Stimulated activated CD8-positive, alpha-beta memory T cell treated with anti-CD3 and anti-CD28 coated beads, Interleukin-12 subunit alpha, Interleukin-12 subunit beta, amount 100 ng/mL, for 24 hours (primary cell): ENCODE data around the gene SPTLC3.
A peak's percentile ranks its signal among the peaks of the same experiment; 100 is the strongest.

Experiments used
- DNase-seq: peaks from one replicate; pipeline ENCODE4 v3.0.0-alpha.2; 2020; ENCODE audit errors: extremely low read depth

SPTLC3 gene

GRCh38 chr20:13098720-13099355, 90.1 kb downstream of the SPTLC3 start:
- no peak for DNase-seq

- DNase-seq, result no peak
Observed at GRCh38 chr20:13099676-13100075, 90.9 kb downstream of the SPTLC3 start.

- no peak for DNase-seq
Observed at GRCh38 chr20:13101276-13101675, 92.5 kb downstream of the SPTLC3 start.

- no peak for DNase-seq
Observed at GRCh38 chr20:13101706-13102105, 92.9 kb downstream of the SPTLC3 start.

GRCh38 chr20:13102237-13102636, 93.5 kb downstream of the SPTLC3 start:
- no peak for DNase-seq

- no peak for DNase-seq
Observed at GRCh38 chr20:13102694-13103093, 93.9 kb downstream of the SPTLC3 start.

GRCh38 chr20:13105039-13105438, 96.3 kb downstream of the SPTLC3 start:
- no peak for DNase-seq

- DNase-seq, result no peak
Observed at GRCh38 chr20:13105864-13106457, 97.2 kb downstream of the SPTLC3 start.

GRCh38 chr20:13109658-13110057, 100.9 kb downstream of the SPTLC3 start:
- no peak for DNase-seq

- DNase-seq, result no peak
Observed at GRCh38 chr20:13110796-13111195, 102.0 kb downstream of the SPTLC3 start.

GRCh38 chr20:13111249-13111911, 102.6 kb downstream of the SPTLC3 start:
- no peak for DNase-seq

GRCh38 chr20:13113731-13114130, 105.0 kb downstream of the SPTLC3 start:
- DNase-seq, result no peak

- DNase-seq, result no peak
Observed at GRCh38 chr20:13117200-13117599, 108.4 kb downstream of the SPTLC3 start.

- no peak for DNase-seq
Observed at GRCh38 chr20:13118676-13119075, 109.9 kb downstream of the SPTLC3 start.

GRCh38 chr20:13119583-13119982, 110.8 kb downstream of the SPTLC3 start:
- DNase-seq, result peak; percentile 8

- no peak for DNase-seq
Observed at GRCh38 chr20:13120471-13120870, 111.7 kb downstream of the SPTLC3 start.

- no peak for DNase-seq
Observed at GRCh38 chr20:13121840-13122515, 113.2 kb downstream of the SPTLC3 start.

GRCh38 chr20:13125486-13125885, 116.7 kb downstream of the SPTLC3 start:
- DNase-seq, result no peak

- no peak for DNase-seq
Observed at GRCh38 chr20:13128173-13128572, 119.4 kb downstream of the SPTLC3 start.

GRCh38 chr20:13130061-13130706, 121.4 kb downstream of the SPTLC3 start:
- DNase-seq, result no peak

GRCh38 chr20:13130707-13131103, 121.9 kb downstream of the SPTLC3 start:
- no peak for DNase-seq

GRCh38 chr20:13131688-13132087, 122.9 kb downstream of the SPTLC3 start:
- no peak for DNase-seq
